ENCODE data around the gene SCN4B.

SCN4B gene

DNA sequence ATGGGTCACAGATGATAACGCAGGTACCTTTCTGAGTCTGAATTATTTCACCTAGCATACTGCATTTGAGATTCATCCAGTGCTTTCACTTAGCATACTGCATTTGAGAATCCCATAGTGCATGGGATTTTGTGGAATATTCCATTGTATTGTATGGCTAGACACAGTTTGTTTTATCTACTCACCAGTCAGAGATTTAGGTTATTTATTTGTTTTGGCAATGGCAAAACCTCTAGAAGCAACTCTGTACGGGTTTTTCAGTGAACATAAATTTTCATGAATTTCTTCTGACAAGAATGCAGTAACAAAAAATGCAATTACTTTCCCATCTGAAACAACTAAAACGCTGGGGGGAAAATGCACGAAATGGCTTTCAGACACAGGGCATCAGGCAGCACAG, 24.3 kb downstream of the SCN4B start:
- no peak for TF ChIP-seq CTCF (conservative IDR thresholded peaks at IDR 0.05)
- H3K27ac ChIP-seq = no peak overlapping the region

GRCh38 chr11:118126082-118126838, 26.4 kb downstream of the SCN4B start:
- no peak overlapping the region for H3K27ac ChIP-seq
- no peak for TF ChIP-seq CTCF (conservative IDR thresholded peaks at IDR 0.05)

- H3K27ac ChIP-seq = no peak overlapping the region
- TF ChIP-seq CTCF (conservative IDR thresholded peaks at IDR 0.05) = no peak
These were observed 27.6 kb downstream of the SCN4B start for GRCh38 chr11:118124929-118125535.

DNA sequence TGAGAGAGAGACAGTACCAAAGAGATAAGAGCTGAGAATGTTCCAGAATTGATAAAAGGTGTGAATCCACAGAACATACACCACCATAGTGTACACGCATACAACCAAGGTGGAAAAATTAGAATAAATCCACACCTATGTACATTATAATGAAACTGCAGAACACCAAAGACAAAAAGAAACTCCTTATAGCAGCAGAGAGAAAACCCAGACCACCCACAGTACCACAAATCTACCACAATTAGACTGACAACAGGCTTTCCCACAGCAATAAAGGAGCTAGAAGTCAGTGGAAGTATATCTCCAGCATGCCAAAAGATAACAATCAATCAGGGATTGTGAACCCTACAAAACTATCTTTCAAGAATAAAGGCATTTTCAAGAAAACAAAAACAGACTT, 31.8 kb downstream of the SCN4B start:
- TF ChIP-seq CTCF (conservative IDR thresholded peaks at IDR 0.05) = no peak
- no peak overlapping the region for H3K27ac ChIP-seq

DNA sequence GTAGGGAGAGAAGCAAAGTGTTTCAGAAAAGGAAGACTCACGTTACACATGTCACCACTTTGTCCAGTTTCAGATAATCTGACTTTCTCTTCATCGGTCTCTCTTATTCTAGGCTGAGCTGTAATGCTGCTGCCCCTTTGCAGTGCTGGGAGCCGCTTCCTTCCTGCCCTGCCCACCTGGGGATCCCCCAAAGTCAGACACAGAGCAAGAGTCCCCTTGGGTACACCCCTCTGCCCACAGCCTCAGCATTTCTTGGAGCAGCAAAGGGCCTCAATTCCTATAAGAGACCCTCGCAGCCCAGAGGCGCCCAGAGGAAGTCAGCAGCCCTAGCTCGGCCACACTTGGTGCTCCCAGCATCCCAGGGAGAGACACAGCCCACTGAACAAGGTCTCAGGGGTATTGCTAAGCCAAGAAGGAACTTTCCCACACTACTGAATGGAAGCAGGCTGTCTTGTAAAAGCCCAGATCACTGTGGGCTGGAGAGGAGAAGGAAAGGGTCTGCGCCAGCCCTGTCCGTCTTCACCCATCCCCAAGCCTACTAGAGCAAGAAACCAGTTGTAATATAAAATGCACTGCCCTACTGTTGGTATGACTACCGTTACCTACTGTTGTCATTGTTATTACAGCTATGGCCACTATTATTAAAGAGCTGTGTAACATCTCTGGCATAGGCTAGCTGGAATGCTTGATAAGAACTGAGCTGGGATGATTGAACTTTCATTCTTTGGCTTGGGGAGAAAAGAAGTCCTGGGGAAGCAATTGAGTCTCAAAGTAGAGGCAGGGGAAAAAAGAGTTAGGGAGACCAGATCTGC, 34.6 kb downstream of the SCN4B start:
- no peak for TF ChIP-seq CTCF (conservative IDR thresholded peaks at IDR 0.05)
- no peak overlapping the region for H3K27ac ChIP-seq

DNA sequence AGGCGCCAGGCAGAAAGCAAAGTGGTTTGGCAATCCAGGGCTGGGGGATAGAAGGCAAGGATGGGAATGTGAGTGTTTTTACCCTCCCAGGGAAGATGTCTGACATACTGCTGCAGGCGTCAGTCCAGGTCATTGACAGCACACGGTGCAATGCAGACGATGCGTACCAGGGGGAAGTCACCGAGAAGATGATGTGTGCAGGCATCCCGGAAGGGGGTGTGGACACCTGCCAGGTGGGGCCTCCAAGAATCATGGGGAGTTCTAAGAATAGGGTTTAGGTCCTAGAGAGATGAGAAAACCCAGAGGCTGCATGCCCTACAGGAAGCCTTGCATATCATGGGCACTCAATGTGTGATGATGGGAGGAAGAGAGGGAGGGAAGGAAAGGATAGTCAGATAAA, 37.6 kb downstream of the SCN4B start:
- TF ChIP-seq CTCF (conservative IDR thresholded peaks at IDR 0.05) = no peak
- no peak overlapping the region for H3K27ac ChIP-seq

DNA sequence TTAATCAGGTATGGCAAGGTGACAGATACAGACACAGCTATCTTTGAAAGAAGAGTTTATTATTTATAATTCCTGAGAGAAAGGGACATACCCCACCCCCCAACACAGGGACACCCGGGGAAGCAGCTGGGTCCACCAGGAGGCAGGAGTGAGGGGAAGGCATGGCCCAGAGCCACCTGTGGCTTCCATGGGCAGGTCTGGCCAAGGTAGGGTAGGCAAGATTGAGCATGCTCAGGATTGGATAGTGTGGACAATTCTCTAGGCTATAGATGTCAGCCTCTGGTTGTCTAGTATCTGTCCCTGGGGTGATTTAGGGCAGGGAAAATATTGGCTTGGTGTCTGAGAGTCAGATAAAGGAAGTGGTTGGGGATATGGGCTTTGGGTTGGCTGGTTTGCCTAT, 38.4 kb downstream of the SCN4B start:
- no peak overlapping the region for H3K27ac ChIP-seq
- no peak for TF ChIP-seq CTCF (conservative IDR thresholded peaks at IDR 0.05)
